ENCODE results near the gene PDGFC.

PDGFC gene

DNA sequence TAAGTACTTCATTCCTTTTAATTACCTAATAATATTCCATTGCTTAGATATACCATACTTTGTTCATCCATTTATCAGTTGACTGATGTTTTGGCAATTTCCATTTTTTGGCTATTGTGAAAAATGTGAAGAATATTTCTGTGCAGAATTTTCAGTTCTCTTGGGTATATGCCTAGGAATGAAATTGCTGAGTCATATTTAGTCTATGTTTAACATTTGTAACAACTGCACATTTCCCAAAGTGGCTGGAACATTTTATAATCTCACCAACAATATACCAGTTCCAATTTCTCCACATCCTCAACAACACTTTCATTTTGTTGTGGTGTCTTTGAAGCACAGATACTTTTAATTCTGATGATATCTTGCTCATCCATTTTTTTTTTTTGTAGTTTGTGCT lies 215.5 kb downstream of the PDGFC start:
- in situ Hi-C loops (cut with MboI; ENCODE audit: low sequenced_read_pairs): no loop called here

DNA sequence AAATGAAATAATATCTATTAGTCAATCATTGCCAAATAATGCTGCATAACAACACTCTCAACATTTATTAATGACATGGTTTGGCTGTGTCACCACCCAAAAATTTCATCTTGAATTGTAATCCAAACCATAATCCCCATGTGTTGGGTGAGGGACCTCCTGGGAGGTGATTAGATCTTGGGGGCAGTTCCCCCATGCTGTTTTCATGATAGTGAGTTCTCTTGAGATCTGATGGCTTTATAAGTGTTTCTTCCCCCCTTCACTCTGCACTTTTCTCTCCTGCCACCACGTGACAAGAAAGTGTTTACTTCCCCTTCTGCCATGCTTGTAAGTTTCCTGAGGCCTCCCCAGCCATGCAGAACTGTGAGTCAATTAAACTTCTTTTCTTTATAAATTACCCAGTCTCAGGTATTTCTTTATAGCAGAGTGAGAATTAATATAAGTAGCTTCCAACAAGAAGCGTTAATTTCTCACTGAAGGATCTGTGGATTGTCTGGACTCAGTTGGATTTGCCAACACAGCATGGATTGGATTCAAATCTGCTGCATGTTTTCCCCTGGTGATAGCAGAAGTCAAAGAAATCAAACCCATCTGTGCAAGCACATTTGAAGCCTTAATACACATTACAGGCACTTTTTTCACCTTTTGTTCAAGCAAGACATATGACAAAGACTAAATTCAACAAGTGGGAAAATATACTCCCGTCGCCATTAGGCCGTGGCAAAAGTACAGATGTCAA lies 216.6 kb downstream of the PDGFC start:
- in situ Hi-C loops (cut with MboI; ENCODE audit: low sequenced_read_pairs): no loop called here

DNA sequence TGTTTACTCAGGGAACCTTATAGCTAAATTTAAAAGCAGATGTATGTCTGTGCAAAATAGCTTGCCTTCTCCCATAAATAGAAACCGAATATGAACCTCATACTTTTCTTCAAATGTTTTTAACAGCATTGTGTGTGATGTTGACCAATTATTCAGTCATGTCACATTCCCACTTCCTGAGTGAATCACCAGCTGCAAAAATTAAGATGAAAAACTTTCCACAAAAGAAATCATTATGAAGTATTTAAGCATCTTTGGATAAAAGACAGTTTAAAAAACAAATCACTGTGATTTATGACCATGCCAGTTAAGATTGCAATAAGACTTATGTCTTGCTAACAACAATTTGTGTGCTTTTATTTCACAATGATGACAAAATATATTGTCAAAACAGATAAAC lies 220.1 kb downstream of the PDGFC start:
- in situ Hi-C loops (cut with MboI; ENCODE audit: low sequenced_read_pairs): no loop called here

DNA sequence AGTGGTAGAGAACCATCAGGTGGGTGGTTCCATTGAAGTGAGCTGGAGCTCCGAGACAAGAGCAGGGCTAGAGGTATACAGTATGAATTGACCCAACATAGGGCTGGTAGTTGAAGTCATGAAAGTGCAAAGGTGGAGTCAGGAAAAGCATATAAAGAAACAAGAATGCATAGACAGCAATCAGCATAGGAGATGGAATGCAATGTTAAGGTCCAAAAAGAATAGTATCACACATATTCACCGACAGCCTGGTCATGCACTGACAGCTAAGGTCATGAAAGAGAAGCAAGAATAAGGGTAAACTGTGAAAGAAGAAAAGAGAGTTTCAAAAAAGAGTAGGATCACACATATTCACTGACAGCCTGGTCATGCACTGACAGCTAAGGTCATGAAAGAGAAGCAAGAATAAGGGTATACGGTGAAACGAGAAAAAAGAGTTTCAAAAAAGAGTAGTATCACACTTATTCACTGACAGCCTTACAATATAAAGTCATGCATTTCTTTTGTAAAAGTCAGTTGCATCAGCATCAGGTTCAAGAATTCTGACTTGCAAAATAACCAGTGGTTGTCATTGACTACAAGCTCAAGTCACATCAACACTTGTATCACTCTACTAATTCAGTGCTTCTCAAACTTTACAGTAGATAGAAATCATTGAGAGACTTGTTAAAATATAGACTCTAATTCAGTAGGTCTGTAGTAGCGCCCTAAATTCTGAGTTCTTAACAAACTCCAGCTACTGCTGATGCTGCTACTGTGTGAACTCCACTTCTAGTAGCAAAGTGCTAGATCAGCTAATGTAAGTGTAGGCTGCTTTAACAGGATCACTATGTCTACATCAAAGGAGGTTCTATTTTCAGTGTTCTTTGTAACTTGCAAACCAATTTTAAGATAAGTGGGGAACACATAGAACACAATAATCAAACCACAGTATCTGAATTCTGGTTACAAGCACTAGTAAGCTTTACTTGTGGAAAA lies 221.9 kb downstream of the PDGFC start:
- in situ Hi-C loops (cut with MboI; ENCODE audit: low sequenced_read_pairs): no loop called here

DNA sequence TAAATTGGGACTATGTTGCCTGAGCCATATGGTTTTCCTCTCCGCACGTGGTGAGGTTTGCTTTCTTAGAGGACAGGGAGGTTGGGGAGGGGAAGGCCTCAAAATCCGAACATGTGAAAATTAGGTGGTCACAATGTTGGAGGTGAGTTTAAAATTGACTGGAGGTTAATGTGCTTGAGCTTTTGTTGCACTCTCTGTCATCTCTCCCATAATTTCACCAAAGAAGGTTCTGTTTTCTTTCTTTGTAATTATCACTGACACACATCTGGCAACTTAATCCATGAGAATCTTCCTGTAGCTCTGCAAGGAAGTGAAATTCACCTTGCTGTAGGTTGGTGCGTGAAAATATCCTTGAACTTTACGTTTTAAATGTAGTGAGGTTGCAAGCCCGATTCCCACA lies 225.5 kb downstream of the PDGFC start:
- in situ Hi-C loops (cut with MboI; ENCODE audit: low sequenced_read_pairs): no loop called here

DNA sequence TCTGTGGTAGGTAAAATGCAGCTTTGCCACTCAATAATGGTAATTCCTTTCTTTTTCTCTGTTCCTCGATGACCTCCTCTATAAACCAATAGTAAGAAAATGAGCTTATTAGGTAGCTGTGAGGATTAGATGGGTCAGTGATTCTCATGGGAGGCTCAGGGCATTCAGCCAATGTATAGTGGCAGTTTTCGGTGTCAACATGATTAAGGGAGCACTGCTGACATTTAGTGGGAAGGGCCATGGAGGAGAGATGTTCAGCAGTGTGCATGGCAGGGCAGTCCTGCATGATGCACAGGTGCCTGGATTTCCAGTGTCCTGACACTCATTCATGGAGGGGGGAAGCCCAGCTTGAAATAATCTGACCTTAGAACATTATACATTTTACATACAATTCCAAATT lies 232.8 kb downstream of the PDGFC start:
- in situ Hi-C loops (cut with MboI; ENCODE audit: low sequenced_read_pairs): no loop called here

DNA sequence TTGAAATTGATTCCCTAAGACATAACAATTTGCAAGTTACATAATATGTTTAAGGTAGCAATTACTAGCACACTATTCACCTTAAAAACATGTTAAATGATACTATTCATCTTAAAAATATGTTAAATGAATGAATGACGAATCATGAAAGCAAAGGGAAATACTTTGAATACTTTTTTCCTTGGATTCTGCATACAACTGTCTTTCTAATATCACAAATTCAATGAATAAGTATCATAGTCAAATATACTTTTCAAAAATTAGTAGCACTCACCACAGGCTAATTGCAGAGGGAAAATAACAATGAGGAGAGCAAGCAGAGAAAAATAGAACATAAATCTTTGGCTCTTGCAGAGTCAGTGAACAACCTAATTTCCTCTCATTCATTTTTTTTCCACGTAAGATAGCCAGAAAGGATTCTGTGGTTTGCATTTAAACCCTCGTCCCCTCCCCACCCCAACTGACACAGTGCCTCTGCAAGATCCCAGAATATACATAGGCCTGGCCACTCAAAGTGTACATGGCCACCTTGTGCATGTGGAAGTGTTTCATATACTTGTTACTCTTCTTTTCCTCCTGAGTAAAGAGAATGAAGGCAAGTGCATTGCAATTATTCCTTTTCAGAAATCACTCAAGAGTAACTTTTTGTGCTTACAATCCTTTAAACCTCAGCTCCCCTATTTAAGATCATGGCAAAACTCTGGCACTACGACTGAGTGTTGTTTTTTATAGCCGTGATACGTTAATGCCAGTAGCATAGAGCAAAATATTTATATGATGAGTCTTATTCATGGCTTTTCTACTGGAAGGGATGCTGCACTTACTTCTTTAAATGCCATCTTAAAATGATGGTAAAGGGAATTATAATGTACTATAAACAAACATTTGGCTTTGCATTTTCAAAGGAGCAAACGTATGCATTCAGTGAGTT lies 236.4 kb downstream of the PDGFC start:
- in situ Hi-C loops (cut with MboI; ENCODE audit: low sequenced_read_pairs): no loop called here

DNA sequence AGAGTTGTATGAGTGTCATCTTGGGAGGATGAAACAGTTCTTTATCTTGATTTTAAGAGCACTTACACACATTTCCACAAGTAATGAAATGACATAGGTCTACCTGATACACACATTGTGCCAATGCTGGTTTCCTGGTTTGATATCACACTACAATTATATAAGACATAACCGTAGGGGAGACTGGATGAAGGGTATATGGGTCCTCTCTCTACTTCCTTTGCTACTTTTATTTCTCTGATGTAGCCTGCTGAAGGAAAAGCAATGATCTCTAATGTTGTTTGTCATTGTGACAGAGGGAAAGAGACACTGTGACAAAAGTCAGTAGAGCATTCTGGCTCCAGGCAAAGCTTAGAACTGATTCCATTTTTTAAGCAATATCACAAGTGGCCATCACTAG lies 238.0 kb downstream of the PDGFC start:
- in situ Hi-C loops (cut with MboI; ENCODE audit: low sequenced_read_pairs): no loop called here

DNA sequence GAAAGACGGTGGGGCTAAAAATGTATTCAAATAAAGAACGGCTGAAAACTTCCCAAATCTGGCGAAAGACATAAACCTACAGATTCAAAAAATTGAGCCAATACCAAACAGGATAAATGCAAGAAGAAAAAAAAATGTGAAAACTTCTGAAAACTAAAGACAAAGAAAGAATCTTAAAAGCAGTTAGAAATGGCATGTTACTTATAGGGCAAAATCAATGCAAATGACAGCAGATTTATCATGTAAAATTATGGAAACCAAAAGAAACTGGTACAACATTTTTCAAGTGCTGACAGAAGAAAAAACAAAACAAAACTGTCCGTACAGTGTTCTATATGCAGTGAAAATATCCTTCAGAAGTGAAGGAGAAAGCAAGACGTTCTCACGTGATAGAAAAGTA lies 239.0 kb downstream of the PDGFC start:
- in situ Hi-C loops (cut with MboI; ENCODE audit: low sequenced_read_pairs): no loop called here

DNA sequence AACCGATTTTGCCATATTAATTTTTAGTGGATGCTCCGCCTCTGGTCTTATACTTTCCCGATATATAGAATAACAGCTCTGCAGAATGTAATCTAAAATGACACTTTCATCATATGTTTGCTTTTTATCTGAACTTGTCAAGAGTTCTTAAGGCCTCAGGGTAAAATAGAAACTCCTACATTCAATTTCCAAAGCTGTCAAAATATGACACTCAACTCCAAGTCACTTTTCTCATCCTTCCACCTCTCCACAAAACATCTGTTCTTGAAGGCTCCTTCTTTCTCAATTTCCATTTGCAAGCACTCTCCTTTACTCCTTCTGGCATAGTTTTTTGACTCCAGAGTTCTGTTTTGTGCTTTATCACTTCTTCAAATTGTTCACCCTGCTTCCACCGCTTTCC lies 242.2 kb downstream of the PDGFC start:
- in situ Hi-C loops (cut with MboI; ENCODE audit: low sequenced_read_pairs): no loop called here

DNA sequence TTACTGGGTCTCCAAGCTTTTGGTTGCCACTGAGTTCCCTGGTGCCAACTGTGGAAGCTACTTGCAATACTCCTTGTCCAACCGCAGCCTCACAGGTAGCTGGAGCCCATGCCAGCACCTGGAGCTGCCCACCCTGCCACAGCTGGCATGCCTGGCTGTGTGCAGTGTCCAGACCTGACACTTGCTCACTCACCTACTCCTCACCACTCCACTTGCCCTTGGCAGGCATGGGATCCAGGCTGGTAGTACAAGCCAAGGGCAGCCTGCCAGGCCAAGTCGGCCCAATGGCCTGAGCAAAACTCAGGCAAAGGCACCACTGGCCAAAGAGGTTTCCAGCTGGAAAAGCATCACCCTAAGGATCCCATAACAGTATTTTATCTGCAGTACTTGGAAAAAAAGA lies 246.3 kb downstream of the PDGFC start:
- in situ Hi-C loops (cut with MboI; ENCODE audit: low sequenced_read_pairs): no loop called here

DNA sequence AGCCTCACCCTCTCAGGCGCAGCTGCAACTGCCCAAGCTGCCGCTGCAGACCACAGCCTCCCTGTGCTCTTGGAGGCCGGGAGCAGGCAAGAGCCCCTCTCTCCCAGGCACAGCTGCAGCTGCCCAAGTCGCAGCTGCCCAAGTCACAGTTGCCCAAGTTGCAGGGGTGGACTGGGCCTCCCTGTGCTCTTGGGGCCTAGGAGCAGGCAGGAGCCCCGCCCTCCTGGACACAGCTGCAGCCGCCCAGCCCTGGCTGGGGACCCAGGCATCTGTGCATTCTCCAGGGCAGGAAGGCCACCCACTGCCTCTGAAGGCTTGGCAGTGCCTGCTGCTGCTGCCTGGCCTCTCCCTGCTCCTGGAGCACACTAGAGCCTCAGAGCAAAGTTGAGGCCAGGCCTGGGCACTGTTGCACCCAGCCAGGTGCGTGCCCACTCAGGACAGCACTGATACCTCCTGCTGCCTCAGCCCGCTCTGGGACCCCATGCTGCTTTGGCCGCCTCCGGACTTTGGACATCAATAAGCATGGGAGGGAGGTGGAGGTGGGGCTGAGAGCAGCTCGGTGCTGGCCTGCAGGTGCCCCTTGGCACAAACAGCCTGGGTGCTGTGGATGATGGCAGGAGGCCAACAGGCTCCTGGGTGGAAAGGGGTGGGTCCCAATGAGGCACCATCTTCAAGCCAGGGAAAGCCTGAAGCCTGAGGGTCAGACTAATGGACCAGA lies 247.5 kb downstream of the PDGFC start:
- in situ Hi-C loops (cut with MboI; ENCODE audit: low sequenced_read_pairs): no loop called here

DNA sequence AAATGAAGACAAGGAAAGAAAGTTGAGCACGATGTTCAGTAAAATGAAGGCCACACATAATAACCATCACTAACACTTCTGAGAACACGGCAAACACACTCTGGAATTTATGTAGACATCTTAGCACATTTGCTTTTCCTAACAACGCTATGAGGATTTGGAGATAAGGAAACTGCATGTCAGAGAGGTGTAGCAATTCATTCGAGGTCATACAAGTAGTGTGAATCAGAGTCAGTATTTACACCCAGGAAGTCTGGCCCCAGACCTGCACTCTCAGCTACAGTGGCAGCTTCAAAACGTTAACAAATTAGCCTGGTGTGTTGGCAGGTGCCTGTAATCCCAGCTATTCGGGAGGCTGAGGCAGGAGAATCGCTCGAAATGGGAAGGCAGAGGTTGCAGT lies 253.4 kb downstream of the PDGFC start:
- in situ Hi-C loops (cut with MboI; ENCODE audit: low sequenced_read_pairs): no loop called here

DNA sequence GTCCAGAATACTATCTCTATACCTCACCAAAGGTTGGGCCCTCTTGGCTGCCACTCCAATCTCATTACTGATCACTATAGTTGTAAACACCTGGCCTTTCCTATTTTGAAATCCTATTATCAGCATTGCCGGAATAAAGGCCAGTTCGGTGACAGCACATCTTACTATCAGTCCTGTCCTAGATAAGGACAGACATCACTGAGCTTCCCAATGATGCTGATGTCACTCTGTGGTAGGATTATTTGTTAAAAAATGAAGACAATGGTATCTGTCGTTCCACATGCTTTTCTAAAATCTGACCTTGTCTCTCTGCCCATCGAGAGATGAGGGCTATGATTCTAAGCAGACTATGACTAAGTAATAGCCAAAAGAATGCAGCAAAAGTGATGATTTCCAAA lies 260.4 kb downstream of the PDGFC start:
- in situ Hi-C loops (cut with MboI; ENCODE audit: low sequenced_read_pairs): no loop called here
